GM18511 (cell line): Measurements from ENCODE around the gene GPR22.

Experiments used
- ATAC-seq: cut with Tn5 transposase; IDR thresholded peaks from one replicate; pipeline ENCODE4 v1.9.1; 2021; ENCODE audit warnings: mild to moderate bottlenecking, moderate library complexity; ENCODE audit not compliant: unreplicated experiment

GPR22 gene

GRCh38 chr7:107474104-107474521 lies 4.3 kb downstream of the GPR22 start:
- no peak for ATAC-seq

GRCh38 chr7:107479303-107479702 lies 9.4 kb downstream of the GPR22 start:
- no peak for ATAC-seq

GRCh38 chr7:107480932-107481331 lies 11.1 kb downstream of the GPR22 start:
- no peak for ATAC-seq

- no peak for ATAC-seq
Measured at GRCh38 chr7:107482571-107482970, 12.7 kb downstream of the GPR22 start.

GRCh38 chr7:107486041-107486440 lies 16.2 kb downstream of the GPR22 start:
- no peak for ATAC-seq

- ATAC-seq, result no peak
Measured at GRCh38 chr7:107492875-107493274, 23.0 kb downstream of the GPR22 start.

GRCh38 chr7:107494315-107494751 lies 24.5 kb downstream of the GPR22 start:
- ATAC-seq, result no peak

- no peak for ATAC-seq
Measured at GRCh38 chr7:107494884-107495283, 25.0 kb downstream of the GPR22 start.

GRCh38 chr7:107495516-107495915 lies 25.7 kb downstream of the GPR22 start:
- ATAC-seq, result no peak

GRCh38 chr7:107499731-107500130 lies 29.9 kb downstream of the GPR22 start:
- no peak for ATAC-seq

- ATAC-seq, result no peak
Measured at GRCh38 chr7:107501593-107501992, 31.7 kb downstream of the GPR22 start.

GRCh38 chr7:107502154-107502553 lies 32.3 kb downstream of the GPR22 start:
- no peak for ATAC-seq

- no peak for ATAC-seq
Measured at GRCh38 chr7:107502797-107503196, 32.9 kb downstream of the GPR22 start.

- no peak for ATAC-seq
Measured at GRCh38 chr7:107503687-107504086, 33.8 kb downstream of the GPR22 start.

- ATAC-seq, result no peak
Measured at GRCh38 chr7:107505362-107505761, 35.5 kb downstream of the GPR22 start.

- ATAC-seq, result no peak
Measured at GRCh38 chr7:107505997-107506673, 36.3 kb downstream of the GPR22 start.

- ATAC-seq, result no peak
Measured at GRCh38 chr7:107506674-107507339, 37.0 kb downstream of the GPR22 start.
